Hematopoietic multipotent progenitor cell treated with erythropoietin and hydrocortisone succinate and interleukin-3 and kit ligand, for 15 days (in vitro differentiated cells): ENCODE results near the gene ITIH5.
A peak's percentile ranks its signal among the peaks of the same experiment; 100 is the strongest.
"Not testable (repeated sequence)": the region's sequence is repeated elsewhere in the genome, so short reads cannot be mapped to it uniquely, and the experiment has no call there.

Experiments used
- DNase-seq: peaks from one replicate; pipeline ENCODE4 v3.0.0-alpha.2; 2015; ENCODE audit warnings: low spot score

The ITIH5 gene

DNA sequence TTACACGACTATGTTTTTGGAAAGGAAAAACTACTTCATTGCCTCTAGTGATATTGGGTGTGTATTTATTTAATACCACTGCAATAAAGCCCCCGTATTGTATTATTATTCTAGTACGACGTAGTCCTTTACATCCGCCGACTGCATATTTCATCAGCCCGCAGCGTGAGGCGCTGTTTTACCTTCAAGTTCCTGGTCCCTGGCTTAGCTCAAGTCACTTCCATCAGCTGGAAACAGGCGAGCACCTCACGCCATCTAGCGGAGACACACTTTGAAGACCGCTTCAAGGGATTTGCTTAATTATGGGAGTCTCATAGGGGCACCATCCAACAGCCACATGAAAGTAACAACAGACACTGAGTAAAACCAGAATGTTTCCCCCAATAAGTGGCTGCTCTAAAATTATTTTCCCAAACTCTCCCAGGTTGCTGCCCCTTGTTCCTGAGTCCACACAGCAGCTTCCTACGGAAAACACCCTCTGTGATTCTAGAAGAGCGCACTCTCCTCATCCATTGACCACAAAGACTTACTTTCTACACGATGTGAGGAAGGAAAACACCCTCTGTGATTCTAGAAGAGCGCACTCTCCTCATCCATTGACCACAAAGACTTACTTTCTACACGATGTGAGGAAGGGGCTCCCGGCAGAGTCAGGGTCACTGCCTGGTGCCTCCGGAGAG, 20.6 kb upstream of the ITIH5 start:
- DNase-seq: peak; percentile 36

DNA sequence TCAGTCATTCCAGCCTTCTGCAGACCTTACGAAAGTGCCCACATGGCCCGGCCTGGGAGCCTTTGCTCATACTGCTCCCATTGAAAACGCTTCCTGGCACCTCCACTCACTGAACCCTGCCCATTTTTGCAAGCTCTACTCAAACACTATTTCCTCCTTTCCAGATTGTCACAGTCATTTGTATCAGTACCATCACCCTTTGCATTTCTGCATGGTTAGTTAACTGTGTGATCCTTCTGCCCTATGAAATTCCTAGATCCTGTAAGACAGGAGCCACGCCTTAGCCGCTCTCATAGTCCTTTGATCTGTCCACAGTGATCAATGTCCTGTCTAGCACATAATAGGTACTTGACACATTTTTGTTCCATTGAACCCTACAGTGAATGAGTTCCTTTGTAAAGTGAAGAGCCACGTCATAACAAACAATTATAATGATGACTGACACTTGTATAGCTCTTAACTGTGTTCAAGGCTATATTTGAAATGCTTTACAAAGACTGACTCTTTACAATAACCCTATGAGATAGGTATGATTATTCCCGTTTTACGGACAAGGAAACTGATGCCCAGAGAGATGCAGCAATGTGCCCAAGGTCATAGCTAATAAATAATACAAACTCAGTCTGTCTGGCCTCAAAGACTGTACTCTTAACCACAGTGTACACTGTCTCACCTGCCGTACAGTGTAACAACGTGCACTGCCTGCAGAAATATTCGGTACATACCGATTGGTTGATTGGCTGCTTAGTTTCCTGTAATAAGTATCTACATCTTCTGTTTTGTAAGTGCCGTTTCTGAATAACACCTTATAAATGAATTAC, 19.8 kb upstream of the ITIH5 start:
- DNase-seq: no peak

DNA sequence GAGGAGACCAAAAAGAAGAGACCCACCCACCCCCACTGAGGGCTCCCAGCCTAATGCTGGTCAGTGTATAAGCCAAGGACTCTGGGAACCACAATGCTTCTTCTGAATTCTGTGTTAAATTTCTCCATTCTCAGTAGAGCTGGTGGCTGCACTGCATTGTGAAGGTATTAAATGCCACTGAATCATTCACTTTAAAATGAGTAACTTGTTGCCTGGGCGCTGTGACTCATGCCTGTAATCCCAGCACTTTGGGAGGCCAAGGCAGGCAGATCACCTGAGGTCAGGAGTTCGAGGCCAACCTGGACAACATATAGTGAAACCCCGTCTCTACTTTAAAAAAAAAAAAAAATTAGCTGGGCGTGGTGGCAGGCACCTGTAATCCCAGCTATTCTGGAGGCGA, 13.3 kb upstream of the ITIH5 start:
- DNase-seq: not testable (repeated sequence)

DNA sequence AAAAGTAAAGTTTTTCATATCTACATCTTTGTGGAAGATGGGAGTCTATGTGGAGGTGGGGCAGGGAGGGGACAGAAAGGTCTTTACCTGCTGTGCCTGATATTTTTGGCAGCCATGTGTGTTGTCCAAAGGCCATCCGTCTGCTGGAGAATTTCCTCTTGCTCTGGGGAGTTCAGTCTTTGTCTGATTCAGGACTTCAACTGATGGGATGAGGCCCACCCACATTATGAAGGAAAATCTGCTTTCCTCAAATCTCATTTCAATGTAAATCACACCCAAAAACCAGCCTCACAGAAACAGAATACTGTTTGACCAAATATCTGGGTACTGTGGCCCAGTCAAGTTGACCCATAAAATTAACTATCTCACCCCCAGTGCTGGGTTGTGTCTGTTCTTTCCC, 12.5 kb upstream of the ITIH5 start:
- DNase-seq: no peak

DNA sequence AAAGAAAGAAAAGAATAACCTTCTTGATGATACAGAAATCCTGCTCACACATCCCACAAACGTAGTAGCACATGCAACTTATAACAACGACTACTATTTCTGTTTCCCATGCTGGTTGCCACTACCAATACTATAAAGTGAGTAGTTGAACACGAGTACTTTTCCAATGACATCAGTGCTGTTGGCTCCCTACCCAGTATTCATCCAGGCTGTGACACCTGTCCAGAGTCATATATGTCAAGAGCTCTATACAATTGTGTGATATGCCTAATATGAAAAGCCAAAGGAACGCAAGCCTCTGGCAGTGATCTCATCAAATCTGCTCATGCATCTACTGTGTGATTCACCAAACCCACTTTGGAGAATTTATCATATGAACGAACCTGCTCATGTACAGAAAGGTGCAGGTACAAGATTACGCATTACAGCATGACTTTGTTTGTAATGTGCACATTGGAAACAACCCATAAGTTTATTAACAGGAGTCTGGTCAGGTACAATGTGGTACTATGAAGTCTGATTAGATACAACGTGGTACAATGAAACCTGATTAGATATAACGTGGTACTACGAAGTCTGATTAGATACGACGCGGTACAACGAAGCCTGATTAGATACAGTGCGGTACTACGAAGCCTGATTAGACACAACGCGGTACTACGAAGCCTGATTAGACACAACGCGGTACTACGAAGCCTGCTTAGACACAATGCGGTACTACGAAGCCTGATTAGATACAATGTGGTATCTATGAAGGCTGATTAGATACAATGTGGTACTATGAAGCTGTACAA, 5.8 kb upstream of the ITIH5 start:
- DNase-seq: no peak

DNA sequence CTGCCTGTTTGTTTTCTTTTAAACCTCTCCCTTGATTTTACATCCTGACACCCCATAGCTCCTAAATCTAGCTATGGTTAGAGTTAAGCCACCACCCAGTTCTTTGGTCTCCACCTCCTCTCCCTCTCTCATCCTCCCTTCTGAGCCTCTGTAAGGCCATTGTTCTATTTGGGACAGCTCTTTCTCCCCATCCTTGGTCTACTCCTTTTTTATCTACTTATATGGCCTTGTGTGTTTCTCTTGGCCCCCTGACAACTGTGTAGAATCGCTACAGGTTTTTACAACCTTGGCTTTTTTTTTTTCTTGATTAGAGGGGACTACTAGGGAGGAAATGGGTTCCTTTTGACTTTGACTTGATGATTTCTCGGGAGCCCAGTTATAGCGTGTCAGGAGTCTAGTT, 3.4 kb upstream of the ITIH5 start:
- DNase-seq: no peak

DNA sequence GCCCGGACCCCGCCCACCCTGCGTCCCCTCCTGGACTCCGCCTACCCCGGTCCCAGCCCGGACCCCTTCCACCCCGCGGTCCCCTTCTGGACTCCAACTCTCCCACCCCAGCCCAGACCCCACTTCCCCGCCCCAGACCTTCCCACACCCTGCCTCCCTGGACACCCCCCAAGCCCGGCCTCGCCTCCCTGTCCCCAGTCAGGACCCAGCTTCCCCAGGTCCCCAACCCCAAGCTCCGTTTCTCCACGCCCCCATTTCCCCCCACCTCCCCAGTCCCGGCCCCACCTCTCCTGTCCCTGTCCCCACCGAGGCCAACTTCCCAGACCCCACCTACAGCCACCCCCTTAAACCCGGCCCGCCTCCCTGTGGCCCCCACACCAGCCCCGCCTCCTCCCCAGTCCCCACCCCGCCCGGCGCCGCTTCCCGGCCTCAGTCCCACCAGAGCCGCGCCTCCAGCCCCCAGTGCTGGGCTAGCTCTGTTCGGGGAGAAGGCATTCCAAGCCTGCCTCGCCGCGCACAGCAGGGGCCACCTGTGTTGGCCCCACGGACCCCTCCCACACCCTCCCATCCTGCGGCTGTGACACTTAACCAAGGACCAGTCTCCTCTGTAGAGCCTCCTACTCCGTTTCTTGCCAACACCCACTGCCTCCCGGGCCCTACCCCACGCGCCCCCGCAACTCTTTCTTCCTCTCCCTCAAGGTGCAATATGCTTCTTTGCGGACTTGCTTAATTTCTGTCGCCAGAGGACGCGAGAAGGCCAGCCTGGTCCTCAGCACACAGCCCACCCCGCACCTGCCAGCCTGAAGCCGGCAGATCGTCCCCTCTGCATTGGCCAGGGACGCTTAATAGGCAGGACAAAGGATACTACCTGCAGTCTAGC, 736 bp upstream of the ITIH5 start:
- DNase-seq: no peak

DNA sequence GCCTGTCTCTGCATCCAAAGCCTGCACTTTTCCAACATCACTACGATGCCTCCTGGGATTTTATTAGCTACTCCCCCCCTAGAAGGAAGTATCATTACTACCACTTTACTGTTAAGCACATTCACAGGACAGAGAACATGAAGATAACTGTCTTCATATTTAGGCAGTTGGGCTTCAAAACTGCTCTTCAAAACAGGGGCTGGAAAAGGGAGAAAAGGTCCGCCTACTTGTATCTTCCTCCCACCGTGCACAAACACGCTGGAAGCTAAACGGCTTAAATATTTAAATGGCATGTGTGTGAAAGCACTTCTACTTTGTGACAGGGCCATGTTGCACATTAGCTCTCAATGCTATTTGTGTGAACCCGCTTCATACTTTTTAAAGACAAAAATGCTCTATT, 999 bp downstream of the ITIH5 start:
- no peak for DNase-seq

DNA sequence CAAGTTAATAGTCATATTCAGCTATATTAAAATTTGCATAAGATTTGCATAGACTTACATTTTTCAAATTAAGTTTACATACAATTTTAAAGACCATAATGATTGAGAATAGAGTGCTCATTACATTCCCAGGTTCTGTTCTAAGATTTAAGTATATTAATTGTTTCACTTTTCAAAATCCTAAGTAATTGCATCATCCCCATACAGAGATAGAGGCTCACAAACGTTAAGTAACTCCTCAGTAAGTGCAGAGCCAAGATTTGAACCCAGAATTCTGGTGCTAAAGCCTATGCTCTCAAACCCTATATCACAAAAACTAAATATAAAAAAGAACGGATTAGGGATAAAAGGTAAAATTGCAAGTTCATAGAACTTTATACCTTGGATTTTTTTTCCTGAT, 2.1 kb downstream of the ITIH5 start:
- DNase-seq: no peak

DNA sequence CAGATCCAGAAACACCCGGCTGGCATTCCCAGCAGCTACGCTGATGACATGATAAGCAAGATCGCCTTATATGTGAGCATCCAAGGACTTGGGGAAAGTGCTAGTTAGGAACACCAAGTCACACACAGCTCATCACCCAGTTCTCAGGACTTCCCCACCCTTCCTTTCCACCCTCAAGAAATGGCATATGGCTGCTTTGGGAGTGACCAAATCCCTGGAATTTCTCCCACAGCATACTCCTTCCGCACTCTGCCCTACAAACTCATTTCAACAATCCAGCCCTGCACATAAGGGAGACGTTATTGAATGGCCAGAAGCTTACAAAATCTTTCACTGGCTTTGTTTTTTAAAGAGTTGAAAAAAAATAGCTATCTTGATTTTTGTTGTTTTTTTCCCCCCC, 4.2 kb downstream of the ITIH5 start:
- no peak for DNase-seq

DNA sequence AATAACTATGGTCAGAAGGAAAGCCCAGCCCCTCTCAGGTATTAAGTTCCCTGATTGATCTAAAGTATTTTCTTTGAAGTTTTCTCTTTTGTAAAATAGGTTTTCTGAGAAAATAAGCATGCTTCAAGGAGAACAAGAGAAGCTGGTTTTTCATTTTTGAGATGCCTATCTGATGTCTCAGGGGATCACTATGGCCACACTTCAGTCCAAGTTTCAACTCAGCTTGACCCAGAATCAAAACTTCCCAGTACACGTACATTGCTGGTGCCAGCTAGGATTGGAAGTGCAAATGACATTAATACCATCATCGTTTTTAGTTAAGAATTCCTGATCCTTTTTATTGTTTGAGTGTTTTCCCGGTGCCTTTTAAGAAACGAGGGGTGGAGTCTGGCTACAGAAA, 7.2 kb downstream of the ITIH5 start:
- no peak for DNase-seq

DNA sequence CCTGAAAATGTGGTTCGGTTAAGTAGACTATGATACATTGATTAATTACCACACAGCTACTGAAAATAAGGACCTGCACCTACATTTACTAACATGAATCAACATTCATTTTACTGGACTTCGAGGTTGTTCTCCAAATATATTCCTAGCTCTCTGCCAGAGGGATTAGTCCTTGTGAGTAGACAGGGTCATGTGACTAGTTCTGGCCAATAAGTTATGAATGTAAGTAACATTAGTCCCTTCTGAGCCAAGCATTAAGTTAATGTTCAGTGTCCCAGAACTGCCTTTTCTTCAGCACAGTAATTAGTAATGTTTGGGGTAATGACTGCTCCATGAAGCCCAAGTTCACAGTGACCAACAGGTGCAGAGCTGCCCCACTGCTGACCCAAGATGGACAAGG, 9.2 kb downstream of the ITIH5 start:
- DNase-seq: no peak

DNA sequence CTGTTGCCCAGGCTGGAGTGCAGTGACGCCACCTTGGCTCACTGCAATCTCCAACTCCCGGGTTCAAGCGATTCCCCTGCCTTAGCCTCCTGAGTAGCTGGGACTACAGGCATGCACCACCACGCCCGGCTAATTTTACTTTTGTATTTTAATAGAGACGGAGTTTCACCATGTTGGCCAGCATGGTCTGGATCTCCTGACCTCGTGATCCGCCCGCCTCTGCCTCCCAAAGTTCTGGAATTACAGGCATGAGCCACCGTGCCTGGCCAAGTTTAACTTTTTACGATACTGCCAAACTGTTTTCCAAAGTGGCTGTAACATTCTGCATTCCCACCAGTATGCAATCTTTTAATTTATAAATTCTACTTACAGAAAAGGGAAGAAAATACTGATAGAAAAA, 9.7 kb downstream of the ITIH5 start:
- DNase-seq: not testable (repeated sequence)

DNA sequence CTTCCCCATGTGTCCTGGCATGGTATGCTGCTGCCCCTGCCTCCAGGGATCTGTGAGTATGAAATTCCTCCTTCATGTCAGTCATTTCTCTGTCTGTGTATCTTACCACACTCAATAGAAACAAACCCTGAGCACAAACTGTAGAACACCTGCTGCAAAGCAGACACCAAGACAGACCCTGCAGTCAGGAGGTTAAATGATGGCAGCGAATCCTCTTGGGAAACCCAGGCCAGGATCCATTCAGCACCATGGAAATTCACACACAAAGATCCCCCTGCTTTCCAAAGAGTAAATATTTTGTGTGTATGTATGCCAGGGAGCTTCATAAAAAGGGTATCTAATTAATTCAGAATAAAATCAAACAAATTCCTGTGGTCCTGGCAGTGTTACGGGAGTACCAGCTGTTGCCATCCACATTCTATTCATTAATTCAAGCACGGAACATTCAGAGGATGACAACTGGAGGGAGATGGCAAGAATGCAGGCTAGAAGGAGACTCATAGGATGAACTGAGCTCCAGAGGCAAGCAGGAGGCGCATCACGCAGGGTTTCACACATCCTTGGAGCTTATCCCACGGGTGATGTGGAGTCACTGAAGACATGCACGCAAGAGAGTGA, 14.8 kb downstream of the ITIH5 start:
- no peak for DNase-seq

DNA sequence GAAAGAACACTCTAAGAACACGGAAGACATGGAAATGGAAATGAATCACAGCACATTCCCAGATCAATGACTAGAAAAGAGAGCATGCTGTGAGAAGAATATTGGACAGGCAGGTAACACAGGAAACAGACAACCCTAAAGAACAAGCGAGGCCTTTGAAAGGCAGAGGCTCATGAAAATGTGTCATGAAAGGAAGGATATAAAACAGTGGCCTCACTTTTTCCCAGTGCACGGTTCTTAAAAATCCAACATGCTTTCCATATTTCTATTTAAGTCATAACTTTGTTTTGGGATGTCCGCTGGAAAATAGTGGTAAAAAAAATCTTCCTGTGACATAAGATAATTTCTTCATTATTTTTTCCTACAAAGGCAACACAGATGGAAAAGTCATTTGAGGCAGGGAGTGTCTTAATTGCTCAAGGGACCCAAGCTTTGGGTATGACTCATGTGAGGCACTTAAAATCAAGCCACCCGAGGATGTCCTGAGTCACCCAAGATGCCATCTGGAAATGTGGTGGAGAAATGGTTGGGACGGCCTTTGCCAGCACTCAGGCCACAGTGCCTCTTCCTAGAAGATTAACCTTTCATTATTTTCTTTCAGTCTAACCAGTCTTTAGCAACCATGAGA, 17.0 kb downstream of the ITIH5 start:
- DNase-seq: no peak

DNA sequence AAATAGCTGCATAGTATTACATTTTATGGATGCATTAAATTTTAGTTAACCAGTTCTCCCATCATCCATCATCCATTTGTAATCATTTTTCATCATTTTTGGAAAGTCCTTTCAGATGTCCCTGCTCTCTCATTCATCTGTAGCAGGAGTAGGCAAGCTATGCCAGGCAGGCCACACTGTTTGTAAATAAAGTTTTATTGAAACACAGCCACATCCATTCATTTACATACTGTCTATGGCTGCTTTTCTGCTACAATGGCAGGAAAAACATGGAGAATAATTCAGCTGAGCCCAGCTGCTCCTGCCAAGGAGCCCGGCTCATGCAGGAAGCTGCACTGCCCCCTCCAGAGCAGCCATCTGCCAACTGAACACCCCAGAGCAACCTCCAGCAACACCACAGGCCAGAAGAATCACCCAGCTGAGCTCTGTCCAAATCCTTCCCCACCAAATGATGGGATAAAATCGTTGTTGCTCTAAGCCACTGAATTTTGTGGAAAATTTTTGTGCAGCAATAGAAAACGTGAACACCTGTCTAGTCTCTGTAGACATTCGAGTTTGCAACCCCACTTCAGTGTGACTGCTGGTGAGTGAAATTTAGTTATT, 19.6 kb downstream of the ITIH5 start:
- DNase-seq: no peak

DNA sequence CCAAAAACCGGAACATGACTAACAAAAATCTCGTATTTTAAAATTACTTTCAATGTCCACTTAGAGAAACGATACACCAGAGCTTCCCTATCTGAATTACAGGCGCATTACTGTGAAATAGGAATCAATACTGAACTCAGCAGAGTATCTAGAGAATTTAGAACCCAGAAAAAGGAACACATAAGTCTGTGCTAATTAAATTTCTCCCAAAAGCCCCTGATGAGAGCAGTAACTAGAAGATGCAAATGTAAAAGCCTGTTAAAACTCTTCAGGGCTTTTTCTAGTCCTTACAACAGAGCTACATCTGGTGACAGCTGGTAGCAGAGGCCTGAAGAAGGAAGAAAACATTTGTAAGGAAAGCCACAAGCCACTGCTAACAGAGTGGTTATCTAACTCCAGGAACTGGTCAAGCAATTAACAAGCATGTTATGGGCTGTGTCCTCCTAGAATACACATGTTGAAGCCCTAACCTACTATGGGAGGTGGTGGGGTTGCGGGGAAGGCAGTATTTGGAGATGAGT, 24.2 kb downstream of the ITIH5 start:
- DNase-seq: no peak

DNA sequence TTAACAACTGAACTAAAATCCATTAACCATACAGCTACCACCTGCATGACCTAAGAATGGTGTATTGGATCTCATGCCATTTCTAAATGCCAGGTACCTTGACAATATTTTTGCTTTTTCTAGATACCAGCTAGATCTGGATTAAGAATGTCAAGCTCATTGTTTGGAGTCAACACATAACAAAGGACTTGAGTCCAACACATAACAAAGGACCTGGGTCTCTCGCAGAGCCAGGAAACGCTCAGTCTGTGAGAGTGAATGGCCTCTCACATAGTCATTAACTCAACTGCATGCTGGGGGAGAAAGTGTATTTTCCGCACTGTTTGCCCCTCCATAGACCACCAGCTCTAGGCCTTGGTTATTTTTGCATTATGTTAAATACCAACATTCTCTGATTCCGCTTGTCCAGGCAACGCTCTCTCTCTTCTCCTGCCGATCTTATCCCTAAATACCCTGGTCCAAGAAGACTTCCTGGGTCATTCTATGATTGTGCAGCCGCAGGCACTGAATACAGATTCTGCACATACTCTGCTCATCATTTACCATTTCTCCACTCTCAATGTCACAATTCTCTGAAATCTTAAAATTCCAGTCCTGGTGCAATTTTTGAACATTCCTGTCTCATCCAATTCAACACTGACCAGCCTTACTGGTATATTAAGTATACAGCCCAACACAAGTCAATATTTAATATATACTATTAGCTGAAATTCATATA, 31.2 kb downstream of the ITIH5 start:
- DNase-seq: no peak

DNA sequence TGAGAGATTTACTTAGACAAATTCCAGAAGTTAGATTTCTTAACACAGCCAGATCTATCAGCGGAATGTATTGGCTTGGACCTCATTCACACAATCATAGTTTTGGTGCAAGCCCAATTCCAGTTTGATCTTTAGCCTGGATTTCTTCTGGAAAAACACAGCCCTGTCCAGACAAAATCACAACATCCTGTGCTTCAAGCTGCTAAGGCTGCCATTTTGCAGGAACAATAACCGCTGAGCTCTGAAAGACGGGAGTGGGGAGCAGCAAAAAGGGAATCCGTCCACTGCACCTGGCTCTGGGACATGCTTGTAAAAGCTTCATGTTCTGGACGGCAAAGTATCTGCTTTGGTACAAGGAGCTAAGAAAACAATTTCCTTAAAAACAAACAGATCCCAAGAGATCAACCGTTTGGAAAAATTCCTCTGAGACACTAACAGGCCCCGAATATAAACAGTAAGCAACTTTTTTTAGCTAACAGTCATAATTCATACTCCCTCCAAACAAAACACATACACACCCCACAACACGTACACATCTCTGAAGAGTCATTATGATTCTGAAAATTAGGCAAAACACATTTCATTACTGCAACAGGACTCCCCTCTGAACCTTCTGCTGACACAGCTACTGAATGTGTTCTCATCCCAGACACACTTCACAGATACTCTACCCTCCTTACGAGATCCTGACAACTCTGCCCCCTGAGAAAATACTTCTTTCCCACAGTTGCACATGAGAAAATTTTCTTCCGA, 32.4 kb downstream of the ITIH5 start:
- DNase-seq: no peak
